T-helper 2 cell (primary cell): ENCODE measurements around the gene NUAK2.
A peak's percentile ranks its signal among the peaks of the same experiment; 100 is the strongest.
"Not testable (repeated sequence)": the region's sequence is repeated elsewhere in the genome, so short reads cannot be mapped to it uniquely, and the experiment has no call there.

ENCODE experiments used
- DNase-seq, 5 experiments: peaks; one replicate each; pipeline versions ENCODE4 v3.0.0 to v3.0.0-alpha.2; 2012 to 2022
- total RNA-seq, 2 donors: gene quantifications; one replicate each; lab custom pipeline; 2026; lab: John Stamatoyannopoulos, UW

The NUAK2 gene
- 10.8 to 14.0 reads per million in 2 donors for total RNA-seq

DNA sequence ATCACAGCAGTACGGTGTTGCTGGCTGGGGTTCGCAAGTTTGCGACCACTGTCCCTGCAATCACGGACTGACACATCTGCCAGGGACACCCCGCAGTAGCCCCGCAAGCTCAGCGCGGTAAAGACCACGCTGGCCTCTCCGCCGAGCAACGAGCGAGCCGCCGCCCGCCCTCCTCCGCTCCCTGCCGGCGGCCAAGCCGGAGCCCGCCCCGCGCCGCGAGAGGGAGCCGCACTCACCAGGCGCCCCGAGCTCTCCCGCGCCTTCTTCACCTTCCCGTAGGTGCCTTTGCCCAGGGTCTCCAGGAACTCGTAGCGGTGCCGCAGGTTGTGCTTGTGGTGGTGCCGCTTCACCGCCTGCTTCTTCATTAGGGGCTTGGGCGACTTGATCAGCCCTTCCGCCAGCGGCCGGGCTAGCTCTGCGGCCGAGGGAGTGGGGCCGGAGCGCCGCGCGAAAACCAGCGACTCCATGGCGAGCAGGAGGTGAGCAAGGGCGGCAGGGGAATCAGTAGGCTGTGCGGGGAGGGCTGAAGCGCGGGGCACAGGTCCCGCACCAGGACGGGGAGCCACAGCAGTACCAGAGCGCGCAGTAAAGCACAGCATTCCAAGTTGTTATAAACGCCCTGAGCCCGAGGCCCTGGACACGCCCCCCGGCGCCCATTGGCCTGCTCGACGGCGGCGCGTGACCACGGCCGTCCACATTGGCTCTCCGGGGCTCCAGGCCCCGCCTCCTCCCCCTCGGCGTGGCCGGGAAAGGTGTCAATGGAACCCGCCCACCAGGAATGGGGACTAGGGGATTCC lies at the start of gene NUAK2:
Gene NUAK2, minus strand, starts transcription at position 584 of the 797 bp plus-strand sequence. Its CDS starts 117 bp downstream, at position 467.
- DNase-seq, result peak; percentile 60 to 82 (median 72)

DNA sequence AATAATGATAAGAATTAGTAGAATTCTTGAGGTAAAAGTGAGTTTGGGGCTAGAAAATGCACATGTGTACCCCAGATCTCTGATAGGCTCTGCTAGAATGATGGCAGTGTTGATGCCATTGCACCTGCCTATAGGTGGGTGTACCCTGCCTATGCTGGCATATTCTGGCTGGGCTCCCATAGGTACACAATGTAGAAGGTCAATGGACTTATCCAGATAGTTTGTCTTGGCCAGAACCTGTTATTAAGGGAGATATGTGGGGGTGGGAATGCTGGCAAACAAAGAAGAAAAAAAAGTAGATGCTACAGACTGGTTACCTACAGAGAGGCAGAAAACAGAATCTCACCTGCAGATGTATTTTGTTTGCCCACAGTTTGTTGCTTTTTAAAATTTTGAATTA lies 49.2 kb upstream of the NUAK2 start:
- DNase-seq, result no peak

DNA sequence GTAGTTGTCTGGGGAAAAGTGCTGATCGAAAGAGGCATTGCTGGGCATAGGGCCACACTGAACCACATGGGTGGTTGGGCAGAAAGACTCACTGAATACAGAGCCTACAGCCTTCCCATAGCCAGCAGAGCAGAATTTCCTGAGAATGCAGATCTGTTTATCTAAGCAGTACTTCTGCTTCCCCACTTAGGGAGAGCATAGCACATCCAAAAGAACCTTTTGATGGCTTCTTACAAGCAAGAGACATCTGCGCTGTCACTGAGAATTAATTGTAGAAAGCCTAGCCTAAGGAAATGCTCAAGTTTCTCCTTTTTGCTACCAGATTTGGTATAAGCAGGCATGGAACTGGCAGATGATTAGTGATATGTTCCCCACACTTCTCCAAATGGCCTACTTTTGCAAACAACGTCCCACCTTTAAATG lies 48.2 kb upstream of the NUAK2 start:
- DNase-seq, result no peak

DNA sequence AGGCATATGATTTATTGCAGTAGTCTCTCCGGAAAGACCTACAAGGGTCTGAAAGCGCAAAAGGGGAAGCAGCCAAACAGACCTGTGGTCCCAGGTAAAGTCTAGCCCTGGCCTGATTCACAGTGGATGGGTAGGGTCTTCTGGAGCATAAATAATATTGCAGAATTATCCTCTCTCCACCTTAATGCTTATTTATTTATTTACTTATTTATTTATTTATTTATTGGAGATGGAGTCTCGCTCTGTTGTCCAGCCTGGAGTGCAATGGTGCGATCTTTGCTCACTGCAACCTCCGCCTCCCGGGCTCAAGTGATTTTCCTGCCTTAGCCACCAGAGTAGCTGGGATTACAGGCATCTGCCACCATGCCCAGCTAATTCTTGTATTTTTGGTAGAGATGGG lies 46.9 kb upstream of the NUAK2 start:
- DNase-seq, result no peak

DNA sequence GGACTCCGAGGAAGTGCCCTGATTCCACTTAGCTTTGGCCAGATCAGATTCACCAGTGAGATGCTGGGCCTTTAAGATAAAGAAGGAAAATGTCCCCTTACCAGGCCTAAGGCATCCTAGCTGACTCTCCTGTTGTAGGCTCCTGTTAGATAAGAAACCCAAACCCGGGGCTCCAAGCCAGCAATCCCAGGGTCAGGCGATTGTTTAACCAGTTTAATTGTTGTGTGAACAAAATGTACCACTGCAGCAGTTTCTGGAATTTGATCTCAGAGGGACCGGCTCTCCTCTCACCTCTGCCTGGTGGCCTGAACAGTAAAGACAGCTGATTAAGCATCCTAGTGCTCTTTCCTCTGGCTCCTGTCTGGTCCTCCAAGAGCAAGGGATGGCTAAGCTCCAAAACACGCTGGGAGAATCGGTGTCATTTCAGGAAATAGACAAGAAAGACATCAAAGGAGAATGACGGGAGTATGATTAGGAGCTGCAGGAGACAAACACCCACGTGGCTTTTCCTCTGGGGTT lies 44.5 kb upstream of the NUAK2 start:
- no peak for DNase-seq

DNA sequence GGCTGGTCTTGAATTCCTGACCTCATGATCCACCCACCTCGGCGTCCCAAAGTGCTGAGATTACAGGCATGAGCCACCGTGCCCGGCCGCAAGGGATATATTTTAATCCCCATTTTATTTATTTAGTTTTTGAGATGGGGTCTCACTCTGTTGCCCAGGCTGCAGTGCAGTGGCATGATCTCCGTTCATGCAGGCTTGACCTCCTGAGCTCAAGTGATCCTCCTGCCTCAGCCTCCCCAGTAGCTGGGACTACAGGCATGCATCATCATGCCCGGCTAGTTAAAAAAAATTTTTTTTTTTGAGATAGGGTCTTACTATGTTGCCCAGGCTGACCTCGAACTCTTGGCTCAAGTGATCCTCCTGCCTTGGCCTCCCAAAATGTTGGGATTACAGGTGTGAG lies 43.5 kb upstream of the NUAK2 start:
- not testable (repeated sequence) for DNase-seq

DNA sequence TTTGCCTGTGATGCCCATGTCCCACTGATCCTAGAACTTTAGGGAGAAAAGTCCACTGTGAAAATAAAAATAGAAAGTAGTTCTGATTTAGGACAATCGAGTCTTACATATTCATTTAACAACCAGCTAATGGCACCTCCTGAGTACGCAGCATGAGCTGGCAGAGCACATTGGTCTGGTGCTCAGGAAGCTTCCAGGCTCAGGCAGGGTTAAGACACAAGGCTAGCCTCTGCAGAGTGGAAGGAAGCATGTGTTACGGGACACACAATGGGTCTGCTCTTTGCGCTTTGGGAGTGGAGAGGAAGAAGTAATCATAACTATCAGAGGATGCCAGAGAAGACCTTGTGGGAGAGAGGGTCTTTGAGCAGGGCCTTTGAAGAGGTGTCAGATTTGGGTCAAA lies 39.3 kb upstream of the NUAK2 start:
- no peak for DNase-seq

DNA sequence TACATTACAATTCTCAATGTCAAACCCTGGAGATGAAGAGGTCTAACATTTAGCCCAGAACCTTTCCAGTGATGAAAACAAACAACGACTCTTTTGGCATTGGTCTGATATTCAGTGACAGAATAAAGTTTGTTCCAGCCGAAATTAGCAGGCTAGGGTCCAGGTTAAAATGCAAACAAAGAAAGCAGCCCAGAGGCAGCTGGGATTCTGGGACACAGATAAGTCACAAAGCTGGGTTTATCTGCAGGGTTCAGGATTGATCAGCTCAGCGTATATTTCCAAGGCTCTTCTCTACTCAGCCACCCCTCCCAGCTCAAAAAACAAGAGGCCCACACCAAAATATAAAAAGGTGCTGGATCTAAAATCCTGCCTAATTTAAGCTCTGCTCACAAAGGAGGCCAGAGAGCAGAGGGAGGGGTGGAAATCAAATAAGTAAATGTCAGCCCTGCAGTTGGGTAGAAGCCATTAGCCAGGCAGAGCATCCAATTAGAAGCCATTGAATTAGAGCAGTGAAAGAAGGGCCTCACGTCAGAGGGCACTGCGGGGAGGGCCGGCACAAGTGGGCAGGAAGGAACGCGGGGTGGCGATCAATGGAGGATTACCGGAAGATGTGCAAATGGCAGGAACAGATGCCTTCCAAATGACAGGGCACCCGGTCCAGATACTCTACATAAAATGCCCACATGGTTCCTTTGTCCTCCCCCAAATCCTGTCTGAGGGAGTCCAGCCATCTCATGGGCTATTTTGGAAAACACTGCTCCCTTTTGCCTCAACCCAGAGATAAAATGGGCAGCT lies 38.4 kb upstream of the NUAK2 start:
- DNase-seq, result no peak

DNA sequence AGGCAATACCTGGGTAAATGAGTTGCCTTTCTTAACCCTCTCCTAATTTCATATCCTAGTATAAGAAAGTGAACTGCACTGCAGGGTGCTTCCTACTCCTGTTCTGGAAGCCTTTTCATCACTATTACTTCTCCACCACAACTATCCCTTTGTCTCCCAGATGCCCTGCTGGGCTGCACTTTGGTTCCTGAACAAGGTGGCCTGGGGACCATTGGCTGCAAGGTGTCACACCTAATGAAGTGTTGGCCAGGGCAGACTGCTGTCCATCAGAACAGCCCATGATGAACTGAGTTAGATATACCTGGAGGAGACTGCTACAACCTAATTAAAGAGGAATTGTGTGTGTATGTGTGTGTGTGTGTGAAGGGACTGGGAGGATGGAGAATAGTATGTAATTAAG lies 37.0 kb upstream of the NUAK2 start:
- DNase-seq, result no peak

DNA sequence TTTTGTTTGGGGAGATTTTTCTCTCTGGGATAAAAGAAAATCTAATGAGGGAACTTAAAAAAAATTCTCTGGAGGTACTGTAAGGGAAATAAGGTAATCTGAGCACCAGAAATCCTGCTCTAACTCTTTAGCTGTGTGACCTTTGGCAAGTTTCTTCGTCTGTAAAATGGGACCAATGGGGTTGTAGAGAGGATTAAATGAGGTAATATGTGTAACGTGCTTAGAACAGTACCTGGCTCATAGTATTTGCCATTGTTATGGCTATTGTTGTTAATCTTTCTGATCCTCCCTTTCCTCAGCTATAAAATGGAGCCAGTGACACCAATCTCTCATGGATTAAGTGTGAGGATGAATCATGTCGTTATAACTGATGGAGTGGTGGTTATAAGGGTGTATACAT lies 36.0 kb upstream of the NUAK2 start:
- no peak for DNase-seq

DNA sequence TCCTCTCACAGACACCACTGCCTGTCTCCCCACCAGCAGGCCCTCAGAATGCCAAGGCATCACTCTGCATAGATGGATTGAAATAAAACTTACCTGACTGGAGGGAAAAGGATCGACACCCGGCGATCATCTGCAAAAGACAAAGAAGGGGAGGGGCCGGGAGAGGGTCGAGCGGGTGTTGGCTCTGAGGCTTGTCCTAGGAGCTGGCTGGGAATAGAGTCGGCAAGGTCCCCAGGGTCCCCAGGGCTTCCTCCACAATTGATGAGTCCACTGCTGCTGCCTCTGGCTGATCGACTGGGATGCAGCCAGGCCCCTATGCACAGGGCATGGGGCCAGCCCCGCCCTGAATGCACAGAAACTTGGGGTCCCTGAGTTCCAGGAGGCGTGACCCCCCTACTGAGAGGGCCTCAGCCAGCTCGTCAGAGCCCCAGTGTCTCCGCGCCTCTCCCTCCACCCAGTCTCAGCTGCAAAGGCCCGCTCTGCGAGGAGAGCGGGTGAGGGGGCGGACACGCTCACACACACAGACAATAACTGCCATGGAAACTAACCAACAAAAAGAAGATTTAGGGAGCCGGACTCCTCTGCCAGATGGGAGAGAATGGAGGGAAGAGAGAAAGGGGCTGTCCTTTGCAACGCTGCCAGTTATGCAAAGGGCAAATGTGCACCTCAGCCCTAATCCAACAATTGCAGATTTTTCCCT lies 35.0 kb upstream of the NUAK2 start, which contains the start of gene KLHDC8A:
Gene KLHDC8A, minus strand, starts transcription at position 483 of the 700 bp plus-strand sequence. CDS start 13,318 bp downstream, outside the sequence.
- no peak for DNase-seq

DNA sequence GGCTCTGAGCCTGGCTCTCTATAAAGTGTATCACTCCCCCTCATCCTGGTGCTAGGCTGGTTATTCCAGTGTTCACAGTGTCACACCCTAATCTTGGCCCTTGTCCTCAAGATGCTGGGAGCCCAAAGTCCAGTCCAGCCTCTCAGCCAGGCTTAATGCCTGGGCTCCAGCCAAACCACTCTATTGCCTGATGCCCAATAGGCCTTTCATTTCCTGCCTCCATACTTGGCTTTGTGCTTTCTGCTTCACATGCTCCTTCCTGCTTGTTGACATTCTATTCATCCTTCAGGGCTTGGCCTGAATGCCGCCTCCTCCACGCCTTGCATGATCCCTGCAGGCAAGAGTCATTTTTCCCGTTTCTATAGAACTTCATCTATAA lies 33.5 kb upstream of the NUAK2 start:
- no peak for DNase-seq

DNA sequence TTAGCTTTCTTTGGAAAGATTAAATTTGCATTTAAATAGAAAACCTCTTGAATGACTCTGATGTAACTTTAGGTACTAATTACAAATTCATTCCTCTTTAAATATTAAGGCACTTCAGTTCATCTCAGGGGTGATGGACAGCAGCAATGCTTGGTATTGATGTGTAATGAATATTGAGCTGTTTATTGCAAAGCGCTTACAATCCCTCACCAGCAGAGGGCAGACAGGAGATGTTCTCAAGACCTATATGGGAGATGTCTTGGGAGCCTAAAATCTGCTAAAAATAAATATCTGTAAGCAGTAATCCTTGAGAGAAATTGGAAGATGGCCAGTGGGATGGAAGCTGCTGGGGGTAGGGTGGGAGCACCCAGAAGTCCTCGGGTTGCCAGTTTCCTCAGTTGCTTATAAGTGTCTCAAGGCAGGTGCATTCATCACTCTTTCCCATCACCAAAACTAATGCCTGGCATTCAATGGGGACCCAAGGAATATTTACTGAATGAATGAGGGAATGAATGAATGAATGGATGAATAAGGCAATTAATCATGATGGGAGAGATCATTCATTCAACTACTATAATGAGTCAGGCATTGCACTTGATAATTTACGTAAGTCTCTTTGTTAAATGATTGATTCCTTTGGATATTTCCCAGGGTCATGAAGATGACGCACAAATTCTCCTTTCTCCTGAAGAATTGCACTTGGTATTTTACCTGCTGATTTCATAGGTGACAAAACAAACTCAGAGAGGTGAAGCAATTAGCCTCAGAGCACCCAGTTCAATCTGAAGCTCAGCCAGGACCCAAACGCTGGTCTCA lies 32.9 kb upstream of the NUAK2 start:
- peak in 4 of 5 experiments; percentile 24 to 64 (median 31) for DNase-seq

DNA sequence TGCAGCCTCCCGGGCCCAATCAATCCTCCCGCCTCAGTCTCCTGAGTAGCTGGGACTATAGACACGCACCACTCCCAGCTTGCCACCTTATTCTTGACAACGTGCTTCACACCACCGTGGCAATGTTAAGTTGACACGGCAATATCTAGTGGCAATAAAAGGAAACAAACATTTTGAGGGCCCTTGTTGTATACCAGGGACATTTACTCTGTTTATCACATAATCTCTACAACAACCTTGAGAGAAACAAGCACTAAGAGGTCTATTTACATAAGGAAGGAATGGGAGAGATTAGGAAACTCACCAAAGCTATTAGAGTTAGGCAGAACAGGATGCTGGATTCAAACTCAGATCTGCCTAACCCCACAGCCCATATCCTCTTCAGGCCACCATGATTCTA lies 32.1 kb upstream of the NUAK2 start:
- DNase-seq, result no peak

DNA sequence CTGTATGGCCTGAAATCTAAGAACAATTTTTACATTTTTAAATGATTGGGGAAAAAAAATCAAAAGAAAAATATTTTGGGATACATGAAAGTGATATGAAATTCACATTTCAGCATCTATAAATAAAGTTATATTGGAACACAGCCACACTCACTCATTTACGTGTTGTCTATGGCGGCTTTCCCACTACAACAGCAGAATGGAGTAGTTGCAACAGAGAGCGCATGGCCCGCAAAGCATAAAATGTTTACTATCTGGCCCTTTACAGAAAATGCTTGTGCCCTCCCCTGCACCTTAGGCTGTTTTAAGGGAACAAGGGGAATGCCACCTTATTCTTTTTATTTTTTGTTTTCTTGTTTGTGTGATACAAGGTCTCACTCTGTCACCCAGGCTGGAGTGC lies 31.6 kb upstream of the NUAK2 start:
- no peak for DNase-seq

DNA sequence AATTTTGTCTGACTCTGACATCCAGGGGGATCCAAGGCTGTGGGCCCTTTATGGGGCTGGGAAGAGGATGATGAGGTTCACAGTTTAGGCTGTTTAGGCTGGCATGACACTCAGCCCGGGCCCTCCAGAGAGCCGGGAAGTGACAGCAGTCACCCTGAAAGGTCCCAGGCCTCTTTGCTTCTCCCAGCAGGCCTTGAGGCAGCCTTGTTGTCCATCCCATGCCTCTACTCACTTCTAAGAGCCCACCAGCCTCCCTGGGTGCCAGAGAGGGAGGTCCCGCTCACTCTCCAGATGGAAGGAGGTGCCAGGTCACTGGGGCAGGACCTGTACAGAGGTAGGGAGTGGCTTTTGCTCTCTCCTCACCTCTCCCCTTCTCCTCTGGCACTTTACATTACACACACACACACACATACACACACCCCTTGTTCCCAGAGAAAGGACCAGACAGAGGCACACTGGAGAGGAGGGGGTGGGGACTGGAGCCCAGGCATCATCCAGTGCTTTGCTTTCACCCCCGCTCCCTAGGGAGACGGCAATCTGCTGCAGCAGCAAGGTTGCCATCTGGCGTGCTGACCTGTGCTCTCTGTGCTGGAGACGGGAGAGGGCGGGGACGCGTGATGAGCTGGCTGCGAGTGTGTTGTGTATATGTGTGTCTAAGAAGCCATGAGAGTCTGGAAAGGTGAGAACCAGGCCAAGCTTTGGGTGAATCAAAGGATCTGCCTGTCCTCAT lies 30.6 kb upstream of the NUAK2 start:
- DNase-seq, result no peak

DNA sequence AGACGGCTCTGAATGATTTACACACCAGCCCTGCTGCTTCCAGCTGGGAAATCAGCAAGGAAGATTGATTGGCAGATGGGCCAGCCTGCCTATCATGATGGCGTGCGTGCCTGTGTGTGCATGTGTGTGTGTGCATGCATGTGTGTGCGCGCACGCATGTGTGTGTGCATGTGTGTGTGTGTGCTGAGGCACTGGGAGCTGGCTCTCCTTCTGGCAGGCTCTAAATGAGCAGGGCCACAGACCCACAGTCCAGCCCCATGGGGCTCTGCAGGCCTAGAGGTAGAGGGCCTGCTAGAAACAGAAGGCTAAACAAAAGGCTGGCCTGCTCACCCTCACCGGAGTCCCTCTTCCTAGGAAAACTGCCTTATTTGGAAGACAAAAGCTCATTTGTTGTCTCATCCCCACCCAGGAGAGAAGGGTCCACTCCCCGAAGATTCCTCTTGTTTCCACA lies 29.2 kb upstream of the NUAK2 start:
- DNase-seq, result no peak

DNA sequence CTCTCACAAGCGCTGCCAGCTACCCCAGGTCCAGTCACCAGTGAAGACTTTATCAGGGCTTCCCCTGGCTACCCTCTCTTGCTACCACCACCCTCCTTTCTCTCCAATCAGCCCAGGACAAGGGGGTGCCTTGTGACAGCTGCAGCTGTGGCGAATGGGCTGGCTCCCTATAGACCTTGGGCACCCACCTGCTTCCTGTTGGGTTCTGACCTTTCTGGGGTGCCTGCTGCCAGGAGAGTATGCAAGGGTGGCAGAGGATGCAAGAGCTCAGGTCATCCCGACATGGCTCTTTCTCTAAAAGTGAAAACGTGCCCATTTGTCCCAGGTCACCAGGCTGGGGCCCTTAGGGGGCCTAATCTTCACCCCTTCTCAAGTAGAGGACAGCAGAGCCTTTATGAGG lies 28.6 kb upstream of the NUAK2 start:
- DNase-seq, result no peak

DNA sequence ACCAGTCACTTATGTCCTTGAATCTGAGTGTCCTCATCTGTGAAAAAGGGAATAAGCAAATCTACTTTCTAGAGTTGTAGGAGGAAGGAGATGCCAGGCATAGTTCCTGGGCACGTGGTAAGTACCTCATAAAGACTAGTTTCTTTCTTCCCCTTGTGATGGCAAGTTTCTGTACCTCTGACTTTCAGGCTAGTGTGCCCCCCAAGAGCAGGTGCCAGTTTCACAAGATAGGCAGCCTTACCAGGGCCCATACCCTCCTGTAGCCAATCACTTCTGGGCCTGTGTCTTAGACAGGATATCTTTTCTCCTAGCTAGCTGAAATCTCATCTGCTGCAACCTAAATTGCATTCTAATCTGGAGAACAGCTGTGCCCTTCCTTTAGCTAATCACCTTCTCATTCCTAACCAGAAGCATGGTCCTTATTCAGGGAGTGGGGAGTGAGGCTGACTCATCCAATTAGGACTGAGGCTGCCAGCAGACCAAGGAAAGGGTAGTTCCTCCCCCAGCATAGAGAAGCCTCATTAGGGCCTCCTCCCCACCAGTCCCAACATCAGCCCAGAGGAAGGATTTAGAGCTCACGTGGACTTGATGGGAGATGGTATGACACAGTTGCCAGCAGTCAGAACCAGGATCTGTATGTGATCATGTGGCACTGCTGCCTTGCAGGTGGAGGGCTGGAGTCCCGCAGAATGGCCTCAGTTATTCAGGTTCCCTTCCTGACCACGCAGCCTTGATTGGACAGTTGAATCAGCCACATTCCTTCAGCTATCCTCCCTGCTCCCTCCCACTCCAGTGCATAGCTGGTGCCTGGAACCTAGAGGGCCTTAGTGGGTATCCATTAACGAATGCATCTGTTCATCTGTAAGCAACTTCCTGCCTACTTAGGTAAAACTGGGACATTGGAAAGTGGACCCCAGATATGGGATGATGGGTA lies 27.3 kb upstream of the NUAK2 start:
- no peak for DNase-seq

DNA sequence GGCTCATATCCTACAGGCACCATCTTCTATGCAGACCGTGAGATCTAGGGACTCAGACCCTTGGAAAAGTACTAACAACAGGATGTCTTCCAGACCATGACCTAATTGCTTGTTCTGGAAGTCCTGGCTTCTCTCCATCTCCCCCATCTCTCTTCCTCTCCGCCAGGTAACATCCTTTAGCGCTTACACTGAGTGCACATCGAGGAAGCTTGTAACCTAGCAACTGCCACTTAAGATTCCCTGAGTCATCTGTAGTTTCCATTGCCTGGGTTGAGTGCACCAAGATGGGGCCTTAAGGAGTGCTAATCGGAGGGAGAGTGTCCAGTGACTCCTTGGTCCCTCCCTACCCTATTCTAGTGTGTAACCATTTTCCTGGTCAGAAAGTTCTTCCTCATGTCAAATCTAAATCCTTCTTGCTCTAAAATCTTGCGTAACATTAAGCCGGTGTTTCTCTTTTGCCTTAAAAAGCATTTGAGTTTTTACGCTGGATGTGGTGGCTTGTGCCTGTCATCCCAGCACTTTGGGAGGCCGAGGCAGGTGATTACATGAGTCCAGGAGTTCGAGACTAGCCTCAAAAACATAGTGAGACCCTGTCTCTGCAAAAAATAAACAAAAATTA lies 25.5 kb upstream of the NUAK2 start:
- no peak for DNase-seq
